GM21390 (cell line): Measurements from ENCODE around the gene NFATC1.
A peak's percentile ranks its signal among the peaks of the same experiment; 100 is the strongest.

Experiments
- ATAC-seq: cut with Tn5 transposase; IDR thresholded peaks from one replicate; pipeline ENCODE4 v1.9.1; 2021; ENCODE audit not compliant: unreplicated experiment

The NFATC1 gene

GRCh38 chr18:79420033-79420745 is 24.5 kb downstream of the NFATC1 start:
- no peak for ATAC-seq

- ATAC-seq: no peak
Observed at GRCh38 chr18:79421275-79421857, 25.6 kb downstream of the NFATC1 start.

- ATAC-seq: peak; percentile 93
Observed at GRCh38 chr18:79422022-79422782, 26.5 kb downstream of the NFATC1 start.

- no peak for ATAC-seq
Observed at GRCh38 chr18:79422783-79423165, 27.0 kb downstream of the NFATC1 start.

GRCh38 chr18:79423211-79424007 is 27.7 kb downstream of the NFATC1 start:
- no peak for ATAC-seq

- ATAC-seq: no peak
Observed at GRCh38 chr18:79424008-79424565, 28.4 kb downstream of the NFATC1 start.

GRCh38 chr18:79424880-79425568 is 29.3 kb downstream of the NFATC1 start:
- no peak for ATAC-seq

GRCh38 chr18:79425569-79425886 is 29.8 kb downstream of the NFATC1 start:
- no peak for ATAC-seq

GRCh38 chr18:79426376-79427300 is 30.9 kb downstream of the NFATC1 start:
- no peak for ATAC-seq

- ATAC-seq: no peak
Observed at GRCh38 chr18:79427368-79428225, 31.9 kb downstream of the NFATC1 start.

GRCh38 chr18:79428287-79428686 is 32.6 kb downstream of the NFATC1 start:
- ATAC-seq: no peak

- no peak for ATAC-seq
Observed at GRCh38 chr18:79429381-79429780, 33.7 kb downstream of the NFATC1 start.

- no peak for ATAC-seq
Observed at GRCh38 chr18:79429785-79430281, 34.1 kb downstream of the NFATC1 start.

- no peak for ATAC-seq
Observed at GRCh38 chr18:79432376-79433120, 36.8 kb downstream of the NFATC1 start.

- ATAC-seq: no peak
Observed at GRCh38 chr18:79433431-79433830, 37.7 kb downstream of the NFATC1 start.

GRCh38 chr18:79434607-79435401 is 39.1 kb downstream of the NFATC1 start:
- no peak for ATAC-seq
